ENCODE results near the gene JAK2.

DNA sequence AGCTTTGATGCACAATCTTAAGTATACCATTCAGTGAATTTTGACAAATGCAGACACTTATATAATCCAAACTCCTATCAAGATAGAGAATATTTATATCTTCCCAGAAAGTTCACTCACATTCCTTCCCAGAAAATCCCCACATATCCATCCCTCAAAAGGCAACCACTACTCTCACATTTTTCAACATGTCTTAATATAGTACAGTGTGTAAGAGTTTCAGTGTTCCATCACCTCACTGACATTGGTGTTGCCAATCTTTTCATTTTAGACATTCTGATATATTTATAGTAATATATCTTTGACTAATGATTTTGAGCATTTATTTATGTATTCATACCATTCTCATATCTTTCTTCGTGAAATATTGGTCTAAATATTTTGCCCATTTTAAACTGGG is 38.1 kb upstream of the JAK2 start:
- TF ChIP-seq POLR2A (IDR thresholded peaks at IDR 0.05) (no peak), CTCF (IDR thresholded peaks at IDR 0.05) (no peak)

Measured in body of pancreas (tissue), 4 donors.